CD14-positive monocyte (primary cell): ENCODE results near the gene TMEM132D. TPM values are rescaled to one million over a fixed set of nuclear protein-coding genes. Genes with fewer than 3 reads are reported as not detected.

Experiments used
- DNase-seq, 3 donors: peaks; one replicate each; pipeline ENCODE4 v3.0.0-alpha.2; 2011 to 2022
- H2AFZ ChIP-seq: 2 replicates; pipeline ENCODE4 v1.6.0; 2012; ENCODE audit warnings: mild to moderate bottlenecking, low read depth, low read length, inconsistent platforms; ENCODE audit not compliant: insufficient read depth, poor library complexity, severe bottlenecking
- H3K27ac ChIP-seq, 2 donors: 1 replicate in 1 of 2; 2 replicates in 1 of 2; pipeline ENCODE4 v1.5.1; 2012 to 2013; ENCODE audit warnings: low read length in 2 of 2, control low read depth in 1 of 2, inconsistent platforms in 1 of 2, low read depth in 1 of 2, mild to moderate bottlenecking in 1 of 2
- H3K27me3 ChIP-seq, 2 donors: one replicate each; pipeline versions ENCODE4 v1.6.0 to v1.6.1; 2011 to 2013; ENCODE audit warnings: low read length in 2 of 2; ENCODE audit not compliant: control insufficient read depth in 2 of 2, insufficient read depth in 2 of 2
- H3K36me3 ChIP-seq, 2 donors: replicated peaks in 1 of 2; 1 replicate in 1 of 2; 2 replicates in 1 of 2; pipeline versions ENCODE4 v1.5.1 to v1.6.1; 2012 to 2013; ENCODE audit warnings: low read length in 2 of 2, control low read depth in 1 of 2, inconsistent platforms in 1 of 2, mild to moderate bottlenecking in 1 of 2; ENCODE audit not compliant: insufficient read depth in 2 of 2, control insufficient read depth in 1 of 2
- H3K4me1 ChIP-seq, 2 donors: 1 replicate in 1 of 2; 2 replicates in 1 of 2; pipeline versions ENCODE4 v1.5.1 to v1.6.1; 2012 to 2013; ENCODE audit warnings: low read length in 2 of 2, control low read depth in 1 of 2, inconsistent platforms in 1 of 2, mild to moderate bottlenecking in 1 of 2, moderate library complexity in 1 of 2; ENCODE audit not compliant: insufficient read depth in 2 of 2, control insufficient read depth in 1 of 2
- H3K4me2 ChIP-seq: replicated peaks from 2 replicates; pipeline ENCODE3; 2012; ENCODE audit warnings: low read length, moderate library complexity, mild to moderate bottlenecking; ENCODE audit not compliant: poor library complexity, severe bottlenecking; ENCODE audit errors: extremely low read depth
- H3K4me3 ChIP-seq, 3 experiments: fragments of 200-600 bp in 1 of 3; sonication (generic) in 1 of 3; replicated peaks in 1 of 3; 1 replicate in 2 of 3; 2 replicates in 1 of 3; pipeline ENCODE4 v1.5.1; 2011 to 2013; ENCODE audit warnings: low read length in 3 of 3, mild to moderate bottlenecking in 3 of 3, control low read depth in 2 of 3, low read depth in 2 of 3, inconsistent platforms in 1 of 3, moderate library complexity in 1 of 3
- H3K79me2 ChIP-seq: 2 replicates; pipeline ENCODE4 v1.6.0; 2012; ENCODE audit warnings: mild to moderate bottlenecking, control low read depth, inconsistent platforms, low read length, moderate library complexity; ENCODE audit not compliant: insufficient read depth
- H3K9ac ChIP-seq: 2 replicates; pipeline ENCODE4 v1.6.0; 2017; ENCODE audit warnings: low read length, mild to moderate bottlenecking; ENCODE audit not compliant: insufficient read depth, poor library complexity, severe bottlenecking
- H3K9me3 ChIP-seq, 2 donors: replicated peaks in 1 of 2; 1 replicate in 1 of 2; 2 replicates in 1 of 2; pipeline versions ENCODE4 v1.5.1 to v1.6.1; 2012 to 2013; ENCODE audit warnings: low read length in 2 of 2, control low read depth in 1 of 2; ENCODE audit not compliant: control insufficient read depth in 1 of 2, insufficient read depth in 1 of 2
- H4K20me1 ChIP-seq: 2 replicates; pipeline ENCODE4 v1.6.0; 2012; ENCODE audit warnings: mild to moderate bottlenecking, low read length, control low read depth, moderate library complexity; ENCODE audit not compliant: insufficient read depth
- H3K27ac Mint-ChIP-seq, 7 donors: one replicate each; pipeline ENCODE4 v1.8.0; 2020; ENCODE audit warnings: mild to moderate bottlenecking in 7 of 7, mixed read lengths in 7 of 7, moderate library complexity in 6 of 7, inconsistent platforms in 2 of 7
- H3K27me3 Mint-ChIP-seq, 3 donors: one replicate each; pipeline ENCODE4 v1.8.0; 2021 to 2022; ENCODE audit warnings: low read depth in 3 of 3, mild to moderate bottlenecking in 3 of 3, mixed read lengths in 3 of 3, moderate library complexity in 3 of 3, inconsistent platforms in 1 of 3
- H3K36me3 Mint-ChIP-seq, 2 donors: one replicate each; pipeline ENCODE4 v1.8.0; 2020; ENCODE audit warnings: mixed read lengths in 2 of 2, inconsistent platforms in 1 of 2, mild to moderate bottlenecking in 1 of 2
- H3K4me1 Mint-ChIP-seq: one replicate; pipeline ENCODE4 v1.8.0; 2020; ENCODE audit warnings: mild to moderate bottlenecking, mixed read lengths
- H3K4me3 Mint-ChIP-seq, 2 donors: one replicate each; pipeline ENCODE4 v1.8.0; 2020; ENCODE audit warnings: mild to moderate bottlenecking in 2 of 2, mixed read lengths in 2 of 2, moderate library complexity in 1 of 2
- H3K9me3 Mint-ChIP-seq, 7 donors: one replicate each; pipeline ENCODE4 v1.8.0; 2020 to 2022; ENCODE audit warnings: mixed read lengths in 7 of 7, mild to moderate bottlenecking in 6 of 7, moderate library complexity in 6 of 7, inconsistent platforms in 2 of 7
- CTCF ChIP-seq: fragments of 200-600 bp; IDR thresholded peaks from one replicate; pipeline ENCODE4 v1.8.0; 2022; ENCODE audit warnings: antibody characterized with exemption, mild to moderate bottlenecking
- WGBS: methylation state at CpG from one replicate; pipeline ENCODE4 v1.1.5; 2013; ENCODE audit warnings: missing lambda C conversion rate; ENCODE audit not compliant: insufficient coverage; 5-methylcytosine and 5-hydroxymethylcytosine counted together
- intact Hi-C, 2 donors: fragments of 100-400 bp; cut with micrococcal nuclease; formaldehyde crosslinking; loops; one replicate each; pipeline versions ENCODE4 v1.15.0 to v1.15.1; 2023
- polyA plus RNA-seq, 3 donors: library from polyadenylated mRNA; depleted of rRNA in 1 of 3; unstranded in 2 of 3; stranded (reverse) in 1 of 3; fragments of 300-500 nt in 2 of 3; fragments of >200 nt in 1 of 3; fragmentation: Illumina TruSeq in 2 of 3; gene quantifications; 1 replicate in 2 of 3; 2 replicates in 1 of 3; pipeline ENCODE4 v1.2.3, GENCODE V29; 2012 to 2021

Gene TMEM132D
- polyA plus RNA-seq, 3 donors, result 0.04 TPM; not detected in 2

DNA sequence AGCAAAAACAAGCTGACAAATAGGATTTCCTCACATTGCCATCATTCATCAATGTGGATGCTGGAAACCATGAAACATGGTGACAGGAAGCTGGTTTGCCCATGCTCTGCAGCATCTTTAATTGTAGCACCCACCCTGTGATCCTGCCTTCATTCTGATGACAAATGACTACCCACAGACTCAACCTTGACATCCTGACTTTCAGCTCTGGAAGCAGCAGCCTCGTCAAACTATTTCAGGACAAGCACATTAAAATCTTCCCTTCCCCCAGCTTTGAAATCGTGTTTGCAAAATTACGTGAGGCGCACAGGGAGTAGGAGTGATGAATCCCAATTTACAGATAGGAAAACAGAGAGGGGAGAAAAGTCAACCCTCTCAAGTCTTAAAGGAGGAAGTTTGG, 765.0 kb downstream of the TMEM132D start:
- H4K20me1 ChIP-seq, result no peaks in the 10 kb centered on the region
- no peaks in the 10 kb centered on the region for H3K4me1 ChIP-seq
- H3K27ac Mint-ChIP-seq, result no peak overlapping the region
- no peak overlapping the region for H3K27ac ChIP-seq
- H3K36me3 ChIP-seq, result no peaks in the 10 kb centered on the region
- no peak overlapping the region for H3K4me2 ChIP-seq
- H3K9me3 Mint-ChIP-seq, result peaks cover 0 to under 1% (median 0%) of the 10 kb centered on the region in 7 donors
- no peaks in the 10 kb centered on the region for H3K79me2 ChIP-seq
- H3K9me3 ChIP-seq, result no peaks in the 10 kb centered on the region
- H3K27me3 Mint-ChIP-seq, result peaks cover 0 to 1% (median 0%) of the 10 kb centered on the region in 3 donors
- no peaks in the 10 kb centered on the region for H3K4me1 Mint-ChIP-seq
- DNase-seq, result no peak
- TF ChIP-seq CTCF, result no peak
- no peak overlapping the region for H3K9ac ChIP-seq
- no peaks in the 10 kb centered on the region for H3K36me3 Mint-ChIP-seq
- WGBS, result 90% methylated on average over 2 of the region's 4 CpGs
- H3K27me3 ChIP-seq, result no peaks in the 10 kb centered on the region
- no peak overlapping the region for H3K4me3 ChIP-seq
- no peak overlapping the region for H3K4me3 Mint-ChIP-seq
- intact Hi-C loops, result no loop called here
- H2AFZ ChIP-seq, result no peak overlapping the region

DNA sequence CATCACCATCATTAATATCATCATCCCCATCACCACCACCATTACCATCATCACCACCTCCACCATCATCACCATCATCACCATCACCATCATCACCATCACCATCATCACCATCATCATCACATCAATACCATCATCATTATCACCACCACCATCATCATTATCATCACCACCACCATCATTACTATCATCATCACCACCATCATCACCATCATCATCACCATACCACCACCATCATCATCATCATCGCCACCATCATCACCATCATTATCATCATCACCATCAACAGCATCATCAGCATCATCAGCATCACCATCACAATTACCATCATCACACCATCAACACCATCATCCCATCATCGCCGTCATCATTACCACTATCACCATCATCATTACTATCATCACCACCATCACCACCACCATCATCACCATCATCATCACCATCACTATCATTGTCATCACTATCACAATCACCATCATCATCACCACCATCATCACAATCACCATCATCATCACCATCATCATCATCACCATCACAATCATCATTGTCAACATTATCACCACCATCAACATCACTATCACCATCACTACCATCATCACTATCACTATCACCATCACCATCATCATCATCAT, 767.0 kb downstream of the TMEM132D start:
- Histone ChIP-seq H2AFZ (no peak overlapping the region), H4K20me1 (no peaks in the 10 kb centered on the region), H3K4me3 (no peak overlapping the region), H3K4me2 (no peak overlapping the region), H3K27ac (no peak overlapping the region), H3K79me2 (no peaks in the 10 kb centered on the region), H3K9me3 (no peaks in the 10 kb centered on the region), H3K9ac (no peak overlapping the region), H3K27me3 (no peaks in the 10 kb centered on the region), H3K36me3 (no peaks in the 10 kb centered on the region), H3K4me1 (no peaks in the 10 kb centered on the region)
- TF ChIP-seq CTCF, result no peak
- Mint-ChIP-seq H3K4me1 (no peaks in the 10 kb centered on the region), H3K4me3 (no peak overlapping the region), H3K27me3 (no peaks in the 10 kb centered on the region), H3K27ac (no peak overlapping the region), H3K36me3 (no peaks in the 10 kb centered on the region), H3K9me3 (peaks cover 0 to 3% (median 0%) of the 10 kb centered on the region in 7 donors)
- intact Hi-C loops, result no loop called here
- WGBS, result 97% methylated on average over 3 of the region's 3 CpGs
- DNase-seq, result no peak
